B cell (primary cell): Measurements from ENCODE around the gene AOPEP. TPM values are rescaled to one million over a fixed set of nuclear protein-coding genes. Genes with fewer than 3 reads are reported as not detected.

Experiments used
- ATAC-seq: fragments of 200-7000 bp; cut with Tn5 transposase; one replicate; pipeline ENCODE4 v1.10.0; 2021; ENCODE audit warnings: low read depth, mild to moderate bottlenecking, moderate number of reproducible peaks, moderate library complexity
- CTCF ChIA-PET: fragments of 350-600 bp; sonication (Branson Sonifier 250); formaldehyde crosslinking; loops from one replicate; lab custom pipeline; 2021; ENCODE audit warnings: antibody characterized with exemption, inconsistent platforms; lab: Charles Lee
- POLR2A ChIA-PET: fragments of 350-600 bp; sonication (Branson Sonifier 250); formaldehyde crosslinking; loops from one replicate; lab custom pipeline; 2021; ENCODE audit warnings: antibody characterized with exemption; lab: Charles Lee
- DNase-seq: peaks from one replicate; pipeline ENCODE4 v3.0.0; 2013
- H2AFZ ChIP-seq: 2 replicates; pipeline ENCODE4 v1.6.1; 2012; ENCODE audit warnings: mild to moderate bottlenecking, low read depth, low read length; ENCODE audit not compliant: insufficient read depth, poor library complexity, severe bottlenecking
- H3K27ac ChIP-seq, 2 donors: 1 replicate in 1 of 2; 2 replicates in 1 of 2; pipeline ENCODE4 v1.5.1; 2012 to 2013; ENCODE audit warnings: low read length in 2 of 2, mild to moderate bottlenecking in 2 of 2, moderate library complexity in 1 of 2
- H3K27me3 ChIP-seq, 4 experiments: fragments of 200-600 bp in 1 of 4; sonication (generic) in 1 of 4; replicated peaks in 1 of 4; 1 replicate in 2 of 4; 2 replicates in 2 of 4; pipeline versions ENCODE4 v1.6.1 to v1.7.0; 2013 to 2016; ENCODE audit warnings: low read length in 3 of 4, mild to moderate bottlenecking in 2 of 4, mixed read lengths in 1 of 4, moderate library complexity in 1 of 4; ENCODE audit not compliant: insufficient read depth in 4 of 4, control insufficient read depth in 3 of 4; ENCODE audit errors: control extremely low read depth in 1 of 4
- H3K36me3 ChIP-seq, 2 experiments: replicated peaks in 1 of 2; 1 replicate in 1 of 2; 2 replicates in 1 of 2; pipeline versions ENCODE4 v1.6.1 to v1.7.1; 2013; ENCODE audit warnings: low read length in 1 of 2; ENCODE audit not compliant: insufficient read depth in 2 of 2, control insufficient read depth in 1 of 2; ENCODE audit errors: control extremely low read depth in 1 of 2, extremely low read depth in 1 of 2
- H3K4me1 ChIP-seq, 2 donors: fragments of 200-600 bp in 1 of 2; sonication (generic) in 1 of 2; 1 replicate in 1 of 2; 2 replicates in 1 of 2; pipeline versions ENCODE4 v1.5.1 to v1.6.1; 2013 to 2017; ENCODE audit warnings: low read length in 2 of 2; ENCODE audit not compliant: control insufficient read depth in 2 of 2, insufficient read depth in 2 of 2
- H3K4me2 ChIP-seq: replicated peaks from 2 replicates; pipeline ENCODE3; 2012; ENCODE audit warnings: mild to moderate bottlenecking, low read depth, low read length; ENCODE audit not compliant: poor library complexity, severe bottlenecking
- H3K4me3 ChIP-seq, 5 experiments: fragments of 200-600 bp in 1 of 5; sonication (generic) in 1 of 5; 1 replicate in 3 of 5; 2 replicates in 2 of 5; pipeline versions ENCODE4 v1.5.1 to v1.7.0; 2011 to 2016; ENCODE audit warnings: low read length in 4 of 5, mild to moderate bottlenecking in 4 of 5, low read depth in 2 of 5, control low read depth in 1 of 5, moderate library complexity in 1 of 5; ENCODE audit not compliant: insufficient read depth in 1 of 5; ENCODE audit errors: control extremely low read depth in 1 of 5, extremely low read depth in 1 of 5
- H3K79me2 ChIP-seq: fragments of 200-600 bp; sonication (generic); one replicate; pipeline ENCODE4 v1.6.0; 2016; ENCODE audit warnings: low read length; ENCODE audit not compliant: control insufficient read depth, insufficient read depth
- H3K9ac ChIP-seq: fragments of 200-600 bp; sonication (generic); 2 replicates; pipeline ENCODE4 v1.6.1; 2017; ENCODE audit warnings: mild to moderate bottlenecking, low read length, moderate library complexity
- H3K9me3 ChIP-seq, 3 donors: one replicate each; pipeline versions ENCODE4 v1.6.1 to v1.7.1; 2013; ENCODE audit warnings: low read length in 2 of 3; ENCODE audit not compliant: control insufficient read depth in 2 of 3, insufficient read depth in 1 of 3; ENCODE audit errors: control extremely low read depth in 1 of 3
- H4K20me1 ChIP-seq: 2 replicates; pipeline ENCODE4 v1.6.0; 2012; ENCODE audit warnings: mild to moderate bottlenecking, low read length; ENCODE audit not compliant: insufficient read depth, control insufficient read depth, poor library complexity, severe bottlenecking
- H3K27ac Mint-ChIP-seq: one replicate; pipeline ENCODE4 v1.8.0; 2021; ENCODE audit warnings: mixed read lengths
- H3K27me3 Mint-ChIP-seq: one replicate; pipeline ENCODE4 v1.8.0; 2021; ENCODE audit warnings: mixed read lengths
- H3K4me1 Mint-ChIP-seq: one replicate; pipeline ENCODE4 v1.8.0; 2021; ENCODE audit warnings: mixed read lengths
- H3K4me3 Mint-ChIP-seq: one replicate; pipeline ENCODE4 v1.8.0; 2021; ENCODE audit warnings: mixed read lengths
- H3K9me3 Mint-ChIP-seq: one replicate; pipeline ENCODE4 v1.8.0; 2022; ENCODE audit warnings: mixed read lengths; ENCODE audit not compliant: insufficient read depth
- CTCF ChIP-seq: fragments of 200-600 bp; IDR thresholded peaks from one replicate; pipeline ENCODE4 v1.8.0; 2022; ENCODE audit warnings: antibody characterized with exemption, mild to moderate bottlenecking
- EZH2 ChIP-seq: IDR thresholded peaks from 2 replicates; pipeline ENCODE4 v1.6.1; 2012; ENCODE audit warnings: borderline replicate concordance, low read depth, mild to moderate bottlenecking, moderate library complexity, low read length; ENCODE audit not compliant: insufficient read depth, poor library complexity, severe bottlenecking
- WGBS: methylation state at CpG from one replicate; pipeline ENCODE4 v1.1.5; 2013; ENCODE audit warnings: missing lambda C conversion rate; ENCODE audit not compliant: insufficient coverage; 5-methylcytosine and 5-hydroxymethylcytosine counted together
- intact Hi-C: fragments of 100-400 bp; cut with micrococcal nuclease; formaldehyde crosslinking; loops from one replicate; pipeline ENCODE4 v1.10.0; 2022
- polyA plus RNA-seq: library from polyadenylated mRNA; depleted of rRNA; stranded (reverse); fragments of >200 nt; gene quantifications from 2 replicates; pipeline ENCODE4 v1.2.3, GENCODE V29; 2012
- total RNA-seq, 2 donors: library from RNA; stranded (reverse); fragments of 120-200 nt in 1 of 2; gene quantifications; 1 replicate in 1 of 2; 2 replicates in 1 of 2; pipeline versions ENCODE4 v1.2.3 to v1.2.4, GENCODE V29; 2013 to 2022

The AOPEP gene
- total and polyA plus RNA-seq, 2 donors (not counting 1 experiment from before 2014, with no cell fraction given): 5.1 to 35.8 TPM

GRCh38 chr9:94785215-94786169 lies 59.0 kb downstream of the AOPEP start:
- POLR2A ChIA-PET: interaction anchor here (0.6 kb wide), 1 partner anchor 120 kb away, joined by 3 read pairs; no protein-coding TSS in a partner anchor
- Mint-ChIP-seq H3K27me3 (no peaks in the 10 kb centered on the region), H3K4me3 (no peak overlapping the region), H3K27ac (no peak overlapping the region), H3K4me1 (peaks cover 4% of the 10 kb centered on the region), H3K9me3 (no peaks in the 10 kb centered on the region)
- Histone ChIP-seq H3K4me3 (no peak overlapping the region), H4K20me1 (no peaks in the 10 kb centered on the region), H3K27me3 (no peaks in the 10 kb centered on the region), H3K36me3 (no peaks in the 10 kb centered on the region), H3K9me3 (no peaks in the 10 kb centered on the region), H3K79me2 (no peaks in the 10 kb centered on the region), H3K4me2 (no peak overlapping the region), H3K27ac (no peak overlapping the region), H3K9ac (no peak overlapping the region), H2AFZ (no peak overlapping the region), H3K4me1 (no peaks in the 10 kb centered on the region)
- intact Hi-C loops: no loop called here
- TF ChIP-seq EZH2: no peak
- no peak for TF ChIP-seq CTCF
- CTCF ChIA-PET: interaction anchor here (0.6 to 6.2 kb wide), 7 partner anchors 9 to 343 kb away, joined by 3 to 72 read pairs (median 4); no protein-coding TSS in a partner anchor
- WGBS: 100% methylated on average over 1 of the region's 10 CpGs
- no peak for ATAC-seq
- no peak for DNase-seq

DNA sequence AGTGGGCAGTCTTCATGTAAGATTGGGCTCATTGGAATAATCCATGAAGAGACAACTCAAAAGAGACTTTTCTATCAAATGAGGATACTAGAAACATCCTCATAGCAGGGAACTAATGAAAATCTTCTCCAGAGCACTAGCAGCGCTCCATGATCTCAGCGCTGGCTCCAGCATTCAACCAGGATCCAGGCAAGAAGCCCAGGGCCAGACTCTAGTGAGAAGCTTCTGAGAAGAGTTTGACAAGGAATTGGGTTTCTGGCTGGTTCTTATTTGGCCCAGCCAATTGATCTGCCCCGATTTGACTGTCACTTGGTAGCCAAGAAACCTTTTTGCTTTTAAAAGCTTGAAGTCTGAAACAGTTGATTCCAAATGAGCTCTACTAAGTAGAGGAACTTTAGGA lies 60.1 kb downstream of the AOPEP start:
- H3K4me3 ChIP-seq: no peak overlapping the region
- TF ChIP-seq EZH2 (no peak), CTCF (no peak)
- Mint-ChIP-seq H3K4me3 (no peak overlapping the region), H3K27ac (no peak overlapping the region), H3K9me3 (no peaks in the 10 kb centered on the region), H3K27me3 (no peaks in the 10 kb centered on the region), H3K4me1 (no peaks in the 10 kb centered on the region)
- H3K4me1 ChIP-seq: no peaks in the 10 kb centered on the region
- 90% methylated on average over 2 of the region's 3 CpGs for WGBS
- H3K79me2 ChIP-seq: no peaks in the 10 kb centered on the region
- H3K27ac ChIP-seq: no peak overlapping the region
- intact Hi-C loops: no loop called here
- no peaks in the 10 kb centered on the region for H3K9me3 ChIP-seq
- ChIA-PET CTCF (interaction anchor here (1.0 to 5.6 kb wide), 3 partner anchors 9 to 342 kb away, joined by 3 to 72 read pairs (median 4); no protein-coding TSS in a partner anchor), POLR2A (interaction anchor here (0.6 kb wide), 1 partner anchor 119 kb away, joined by 3 read pairs; no protein-coding TSS in a partner anchor)
- no peaks in the 10 kb centered on the region for H3K27me3 ChIP-seq
- H3K36me3 ChIP-seq: no peaks in the 10 kb centered on the region
- no peak overlapping the region for H3K9ac ChIP-seq
- DNase-seq (no peak), ATAC-seq (no peak)
- H3K4me2 ChIP-seq: no peak overlapping the region
- no peaks in the 10 kb centered on the region for H4K20me1 ChIP-seq
- no peak overlapping the region for H2AFZ ChIP-seq
